Measurements from ENCODE around the gene CRYBG1.
A peak's percentile ranks its signal among the peaks of the same experiment; 100 is the strongest.

Gene CRYBG1

GRCh38 chr6:106339334-106340029, 21.0 kb upstream of the CRYBG1 start:
- TF ChIP-seq EGR1 (IDR thresholded peaks at IDR 0.05) (no peak), RAD21 (IDR thresholded peaks at IDR 0.05; ENCODE audit: low read depth) (peak; percentile 76), MAX (IDR thresholded peaks at IDR 0.05) (no peak)

- no peak for TF ChIP-seq ZBTB7A (IDR thresholded peaks at IDR 0.05; ENCODE audit: low read depth)
- no peak for TF ChIP-seq EGR1 (IDR thresholded peaks at IDR 0.05)
- no peak for TF ChIP-seq MAX (IDR thresholded peaks at IDR 0.05)
- TF ChIP-seq YY1 (IDR thresholded peaks at IDR 0.05; ENCODE audit: low read depth): no peak
- no peak for TF ChIP-seq REST (IDR thresholded peaks at IDR 0.05; ENCODE audit: low read depth)
- TF ChIP-seq NFIC (IDR thresholded peaks at IDR 0.05): no peak
- no peak for TF ChIP-seq TEAD4 (IDR thresholded peaks at IDR 0.05)
- no peak for TF ChIP-seq TAF1 (IDR thresholded peaks at IDR 0.05; ENCODE audit: low read depth)
- TF ChIP-seq FOXM1 (IDR thresholded peaks at IDR 0.05; ENCODE audit: borderline replicate concordance, low read depth): no peak
- TF ChIP-seq EP300 (IDR thresholded peaks at IDR 0.05; ENCODE audit: borderline replicate concordance): no peak
- TF ChIP-seq TCF12 (IDR thresholded peaks at IDR 0.05; ENCODE audit: low read depth): no peak
- TF ChIP-seq RAD21 (IDR thresholded peaks at IDR 0.05; ENCODE audit: low read depth): no peak
- TF ChIP-seq CEBPB (IDR thresholded peaks at IDR 0.05): no peak
- no peak for TF ChIP-seq USF1 (IDR thresholded peaks at IDR 0.05)
- no peak for TF ChIP-seq CREB1 (IDR thresholded peaks at IDR 0.05; ENCODE audit: low read depth)
Measured at GRCh38 chr6:106347219-106347618, 13.3 kb upstream of the CRYBG1 start.

GRCh38 chr6:106356378-106356777, 4.1 kb upstream of the CRYBG1 start:
- TF ChIP-seq REST (IDR thresholded peaks at IDR 0.05; ENCODE audit: low read depth): no peak
- TF ChIP-seq TEAD4 (IDR thresholded peaks at IDR 0.05): no peak
- no peak for TF ChIP-seq EP300 (IDR thresholded peaks at IDR 0.05; ENCODE audit: borderline replicate concordance)
- TF ChIP-seq ZBTB7A (IDR thresholded peaks at IDR 0.05; ENCODE audit: low read depth): no peak

GRCh38 chr6:106359959-106360409, 533 bp upstream of the CRYBG1 start:
- TF ChIP-seq USF1 (IDR thresholded peaks at IDR 0.05) (0 out of 2 replicates have a peak, but pooled peaks have one; percentile 20), TCF12 (IDR thresholded peaks at IDR 0.05; ENCODE audit: low read depth) (no peak)

GRCh38 chr6:106360989-106361430, 493 bp downstream of the CRYBG1 start:
- TF ChIP-seq MAX (IDR thresholded peaks at IDR 0.05) (peak; percentile 77; the same call in 1 of the 2 replicates), TCF12 (IDR thresholded peaks at IDR 0.05; ENCODE audit: low read depth) (no peak), EGR1 (IDR thresholded peaks at IDR 0.05) (peak; percentile 44), CREB1 (IDR thresholded peaks at IDR 0.05; ENCODE audit: low read depth) (no peak), RAD21 (IDR thresholded peaks at IDR 0.05; ENCODE audit: low read depth) (no peak), CEBPB (IDR thresholded peaks at IDR 0.05) (no peak), ZBTB7A (IDR thresholded peaks at IDR 0.05; ENCODE audit: low read depth) (0 out of 2 replicates have a peak, but pooled peaks have one; percentile 53), NFIC (IDR thresholded peaks at IDR 0.05) (no peak), FOXM1 (IDR thresholded peaks at IDR 0.05; ENCODE audit: borderline replicate concordance, low read depth) (no peak), TAF1 (IDR thresholded peaks at IDR 0.05; ENCODE audit: low read depth) (no peak), EP300 (IDR thresholded peaks at IDR 0.05; ENCODE audit: borderline replicate concordance) (no peak), YY1 (IDR thresholded peaks at IDR 0.05; ENCODE audit: low read depth) (no peak), USF1 (IDR thresholded peaks at IDR 0.05) (no peak; the same call in 1 of the 2 replicates)

Measured in Ishikawa (cell line).